Ammon's horn (tissue), 1 donor: ENCODE measurements around the gene RUNDC1.

Experiments used
- DNase-seq: peaks from one replicate; pipeline ENCODE4 v3.0.0-alpha.2; 2016; ENCODE audit warnings: low spot score

Gene RUNDC1

DNA sequence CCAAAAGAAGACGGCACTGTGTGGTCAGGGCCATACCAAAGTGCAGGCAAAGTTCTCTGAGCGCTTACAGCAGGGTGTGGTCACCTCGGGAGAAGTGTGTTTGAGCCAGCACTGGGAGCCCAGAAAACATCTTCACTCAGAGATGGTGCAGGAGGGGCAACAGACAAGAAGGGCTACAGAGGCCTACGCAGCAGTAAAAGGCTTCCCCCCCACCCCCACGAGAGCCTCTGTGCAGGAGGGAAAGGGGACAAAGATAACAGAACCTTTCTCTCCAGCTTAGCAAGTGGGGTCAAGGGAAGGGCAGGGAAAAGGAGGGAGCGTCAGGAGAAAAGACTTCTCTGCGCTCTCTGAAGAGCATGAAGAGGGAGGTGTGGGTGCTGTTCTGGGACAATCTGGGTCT lies 39.1 kb downstream of the RUNDC1 start:
- no peak for DNase-seq

DNA sequence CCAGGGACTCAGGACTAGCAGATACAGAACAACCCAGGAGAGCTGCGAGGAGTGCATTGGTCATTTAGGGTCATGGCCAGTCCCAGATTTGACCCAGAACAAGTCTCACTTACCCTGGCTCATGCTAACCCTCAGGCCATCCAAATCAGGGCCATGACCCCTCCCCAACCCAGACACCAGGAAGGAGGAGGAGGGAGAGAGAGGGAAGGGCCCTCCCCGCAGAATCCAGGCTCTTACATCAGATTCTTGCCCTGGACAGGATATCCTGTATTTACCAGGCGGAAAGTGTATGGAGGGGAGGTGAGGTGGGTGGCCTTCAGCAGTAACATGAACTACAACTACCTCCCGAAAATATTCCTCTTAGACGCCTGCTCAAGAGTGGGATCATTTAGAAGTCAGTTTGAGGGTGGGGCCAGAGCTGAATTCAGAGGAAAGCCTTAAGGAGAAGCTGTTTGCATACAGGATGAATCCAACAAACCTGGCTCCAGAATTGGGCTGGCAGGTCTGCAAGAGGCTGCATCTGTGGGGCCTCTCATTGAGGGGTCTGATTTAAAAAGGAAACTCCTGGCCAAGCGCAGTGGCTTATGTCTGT lies 39.8 kb downstream of the RUNDC1 start:
- DNase-seq: no peak

DNA sequence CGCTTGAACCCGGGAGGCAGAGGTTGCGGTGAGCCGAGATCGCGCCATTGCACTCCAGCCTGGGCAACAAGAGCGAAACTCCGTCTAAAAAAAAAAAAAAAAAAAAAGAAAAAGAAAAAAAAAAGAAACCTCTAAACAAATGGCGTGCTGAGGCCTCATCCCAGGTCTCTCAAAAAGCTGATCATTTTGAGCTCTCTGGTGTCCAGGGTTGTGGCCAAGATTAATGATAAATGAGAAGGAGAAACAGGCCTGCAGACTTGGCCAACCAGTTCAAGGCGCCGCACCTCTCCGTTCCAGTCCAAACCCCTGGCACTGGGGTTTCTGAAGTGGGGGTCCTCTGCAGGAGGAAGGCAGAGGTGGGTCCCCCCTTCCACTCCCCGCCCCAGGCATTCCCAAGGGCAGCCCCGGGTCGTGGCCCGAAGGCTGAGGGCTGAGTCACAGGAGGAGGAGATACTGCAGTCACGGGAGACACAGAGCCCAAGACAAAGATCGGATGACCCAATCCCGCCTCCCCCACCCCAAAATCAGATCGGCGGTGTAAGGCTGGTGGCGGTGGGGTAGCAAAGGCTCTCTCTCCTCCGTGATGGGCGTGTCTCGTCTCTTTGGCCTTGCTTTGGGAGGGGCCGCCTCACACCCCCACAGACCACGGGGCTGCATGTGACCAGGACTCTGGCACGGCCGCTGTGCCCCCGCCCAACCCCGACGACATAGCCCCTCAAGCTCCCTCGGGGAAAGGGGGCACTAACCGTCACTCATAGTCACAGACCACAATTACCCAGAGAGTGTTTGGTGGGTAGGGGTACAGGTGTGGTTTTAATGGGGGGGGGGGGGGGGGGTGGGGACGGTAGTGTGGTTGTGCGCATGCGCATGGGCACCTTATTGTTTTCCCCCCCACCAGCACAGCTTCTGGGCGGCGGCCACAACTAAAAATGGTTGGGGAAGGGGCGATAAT lies 40.7 kb downstream of the RUNDC1 start:
- peak; percentile 48 for DNase-seq

DNA sequence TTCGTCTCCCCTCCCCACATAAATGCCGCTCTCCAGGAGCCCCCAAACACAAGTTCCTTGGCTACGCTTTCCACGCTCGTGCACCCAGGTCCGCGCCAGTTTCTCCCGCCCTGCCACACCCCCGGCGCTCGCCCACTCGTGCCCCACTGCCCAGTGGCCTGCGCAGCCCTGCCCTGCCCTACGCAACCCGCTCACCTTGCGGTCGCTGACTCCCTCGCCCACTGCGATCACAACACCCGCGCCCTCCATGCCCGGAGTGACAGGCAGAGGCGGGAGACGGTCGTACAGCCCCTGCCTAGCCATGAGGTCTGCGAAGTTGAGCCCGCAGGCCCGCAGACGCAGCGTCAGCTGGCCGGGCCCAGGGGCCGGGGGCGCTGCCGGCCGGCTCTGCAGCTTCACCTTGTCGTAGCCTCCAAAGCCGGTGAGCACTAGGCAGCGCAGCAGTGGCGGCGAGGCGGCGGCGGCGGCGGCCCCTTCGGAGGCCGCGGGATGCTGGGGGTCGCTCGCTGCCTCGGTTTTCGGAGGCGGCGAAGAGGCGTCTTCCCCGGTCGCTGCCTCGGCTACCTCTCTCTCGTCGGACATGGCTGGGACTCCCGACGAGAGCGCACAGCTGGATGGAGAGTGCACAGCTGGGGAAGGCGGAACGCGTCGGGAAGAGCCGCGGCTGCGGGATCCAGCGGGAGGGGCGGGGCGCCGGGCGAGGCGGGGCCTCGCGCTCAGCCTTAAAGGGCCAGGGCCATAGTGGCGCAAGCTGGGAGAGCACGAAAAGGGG lies 41.6 kb downstream of the RUNDC1 start, which contains the start of gene VAT1:
Gene VAT1 (minus strand): TSS at position 645 of the 772 bp plus-strand sequence. CDS start 63 bp downstream, at position 582.
- peak; percentile 81 for DNase-seq

DNA sequence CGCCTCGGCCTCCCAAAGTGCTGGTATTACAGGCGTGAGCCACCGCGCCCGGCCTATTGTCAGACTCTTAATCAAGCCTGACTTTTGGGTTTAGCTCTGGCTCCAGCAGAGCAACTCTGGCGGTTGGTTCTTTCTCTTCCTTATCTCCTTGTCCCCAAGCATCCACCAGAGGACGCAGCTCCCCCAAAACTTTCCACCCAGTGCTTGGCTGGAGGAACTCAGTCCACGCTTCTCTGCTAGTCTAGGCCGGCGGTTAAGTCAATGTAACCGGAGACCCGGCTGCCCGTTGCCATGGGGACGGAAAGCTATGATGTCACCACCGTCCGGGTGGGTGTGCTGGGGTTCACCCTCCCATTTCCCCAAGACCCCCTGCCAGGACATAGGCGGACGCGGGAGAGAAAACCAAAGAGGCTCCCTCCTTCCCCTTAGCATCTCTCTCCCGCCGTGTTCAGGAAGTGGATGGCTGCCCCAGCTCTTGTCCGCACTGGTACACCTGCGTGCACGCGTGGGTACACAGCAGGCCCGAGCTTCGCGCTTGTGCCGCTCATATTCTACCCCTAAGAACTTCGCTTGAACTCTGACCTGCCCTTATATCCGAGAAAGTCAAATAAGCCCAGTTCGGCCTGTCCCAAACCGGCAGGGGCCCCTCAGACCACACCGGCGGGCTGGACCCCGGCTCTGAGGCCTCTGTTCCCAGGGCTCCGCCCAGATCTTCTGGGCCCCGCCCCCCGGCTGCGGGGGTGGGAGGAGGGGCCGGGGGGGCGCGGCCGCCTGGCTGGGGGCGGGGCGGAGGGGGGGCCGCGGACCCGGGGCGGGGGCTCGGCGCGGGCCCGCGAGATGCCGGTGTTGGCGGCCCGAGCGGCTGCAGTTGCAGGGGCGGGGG lies 44.3 kb downstream of the RUNDC1 start, which contains the start of gene RND2:
Gene RND2 (plus strand): TSS at position 825 of the 883 bp plus-strand sequence. CDS start 117 bp downstream, outside the sequence.
- DNase-seq: peak; percentile 95

DNA sequence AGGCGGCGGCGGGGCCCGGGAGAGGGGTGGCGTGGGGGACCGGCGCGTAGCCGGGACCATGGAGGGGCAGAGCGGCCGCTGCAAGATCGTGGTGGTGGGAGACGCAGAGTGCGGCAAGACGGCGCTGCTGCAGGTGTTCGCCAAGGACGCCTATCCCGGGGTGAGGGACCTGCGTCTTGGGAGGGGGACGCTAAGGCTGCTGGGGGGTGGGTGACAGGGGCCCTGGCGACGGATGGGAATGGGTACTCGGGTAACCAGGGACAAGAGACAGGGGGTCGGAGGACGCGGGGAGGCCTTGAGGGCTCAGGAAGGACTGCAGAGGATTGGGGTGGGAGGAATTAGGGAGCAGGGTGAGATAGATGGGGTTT lies 44.9 kb downstream of the RUNDC1 start:
- DNase-seq: no peak

DNA sequence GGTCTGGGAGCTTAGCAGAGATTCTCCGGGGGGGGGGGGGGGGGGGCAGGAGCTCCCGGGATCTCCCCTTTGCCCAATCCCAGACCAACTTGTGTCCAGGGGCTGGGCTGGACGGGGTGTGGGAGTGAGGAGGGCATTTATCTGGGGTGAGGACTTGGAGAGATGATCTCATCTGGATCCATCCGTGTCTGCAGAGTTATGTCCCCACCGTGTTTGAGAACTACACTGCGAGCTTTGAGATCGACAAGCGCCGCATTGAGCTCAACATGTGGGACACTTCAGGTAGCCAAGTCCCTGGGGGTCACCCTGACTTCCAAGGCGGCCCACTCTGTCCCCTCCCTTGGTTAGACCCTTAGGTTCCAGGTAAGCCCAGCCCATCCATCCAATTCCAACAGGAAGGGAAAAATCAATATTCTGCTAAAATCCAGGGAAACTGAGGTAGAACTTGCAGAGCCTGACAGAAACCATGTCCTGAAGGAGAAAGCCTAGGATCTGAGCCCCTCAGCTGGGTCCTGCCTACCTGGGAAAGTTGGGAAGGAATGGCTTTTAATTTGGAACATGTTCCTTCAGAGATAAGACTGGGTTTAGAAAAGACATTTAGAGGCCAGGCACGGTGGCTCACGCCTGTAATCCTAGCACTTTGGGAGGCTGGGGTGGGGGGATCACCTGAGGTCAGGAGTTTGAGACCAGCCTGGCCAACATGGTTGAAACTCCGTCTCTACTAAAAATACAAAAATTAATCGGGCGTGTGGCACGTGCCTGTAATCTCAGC lies 45.6 kb downstream of the RUNDC1 start:
- DNase-seq: no peak

DNA sequence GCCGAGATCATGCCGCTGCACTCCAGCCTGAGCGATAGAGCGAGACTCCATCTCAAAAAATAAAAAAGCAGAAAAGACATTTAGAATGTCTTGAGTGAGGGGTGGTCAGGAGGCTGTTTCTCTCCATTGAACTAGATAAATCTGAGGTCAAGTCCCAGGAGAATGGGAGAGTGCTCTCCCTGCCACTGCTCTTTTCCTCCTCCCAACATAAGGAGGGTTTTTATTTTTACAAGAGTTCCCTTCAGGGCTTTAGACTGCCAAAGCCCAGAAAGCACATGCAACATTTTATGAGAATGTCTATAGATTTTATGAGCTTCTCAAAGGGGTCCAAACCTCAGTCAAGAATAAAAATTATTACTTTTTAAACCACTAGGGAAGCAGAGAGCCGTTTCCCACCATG lies 46.2 kb downstream of the RUNDC1 start:
- no peak for DNase-seq

DNA sequence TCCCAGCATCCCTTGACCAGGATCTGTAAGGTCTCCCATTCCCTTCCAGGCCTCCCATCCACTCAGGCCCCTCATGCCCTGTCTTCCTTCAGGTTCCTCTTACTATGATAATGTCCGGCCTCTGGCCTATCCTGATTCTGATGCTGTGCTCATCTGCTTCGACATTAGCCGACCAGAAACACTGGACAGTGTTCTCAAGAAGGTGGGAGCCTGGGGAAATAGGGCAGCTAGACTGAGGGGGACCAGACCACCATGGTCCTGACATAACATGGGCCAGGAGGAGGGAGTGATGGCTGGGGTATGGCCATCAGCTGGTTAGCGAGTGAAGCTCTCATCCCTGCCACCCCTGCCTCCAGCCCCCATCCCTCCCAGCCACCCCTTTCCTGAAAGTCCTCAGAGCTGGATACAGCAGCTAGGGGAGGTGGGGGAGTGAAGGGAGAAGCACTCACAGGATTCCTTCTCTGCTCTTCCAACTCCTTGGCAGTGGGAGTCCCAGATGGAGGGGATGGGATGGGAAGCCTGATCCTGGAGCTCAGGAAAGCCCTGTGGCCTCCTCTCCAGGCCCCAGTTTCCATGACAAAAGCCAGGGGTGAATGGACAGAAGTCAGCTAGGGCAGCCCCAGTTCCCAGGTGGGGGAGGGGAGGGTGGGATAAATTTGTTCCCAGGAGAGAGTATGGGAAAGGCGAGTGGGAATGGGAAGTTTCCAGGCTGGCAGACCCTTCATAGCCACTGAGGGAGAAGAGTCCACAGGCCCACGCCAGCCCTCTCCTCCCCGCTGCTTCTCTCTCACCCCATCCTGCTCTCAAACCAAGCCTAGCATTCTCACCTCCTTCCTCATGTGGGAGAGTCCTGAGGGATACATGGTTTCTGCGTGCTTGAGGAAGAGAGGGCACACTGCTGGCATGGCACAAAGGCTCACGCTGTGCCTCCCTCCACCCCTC lies 47.0 kb downstream of the RUNDC1 start:
- no peak for DNase-seq

DNA sequence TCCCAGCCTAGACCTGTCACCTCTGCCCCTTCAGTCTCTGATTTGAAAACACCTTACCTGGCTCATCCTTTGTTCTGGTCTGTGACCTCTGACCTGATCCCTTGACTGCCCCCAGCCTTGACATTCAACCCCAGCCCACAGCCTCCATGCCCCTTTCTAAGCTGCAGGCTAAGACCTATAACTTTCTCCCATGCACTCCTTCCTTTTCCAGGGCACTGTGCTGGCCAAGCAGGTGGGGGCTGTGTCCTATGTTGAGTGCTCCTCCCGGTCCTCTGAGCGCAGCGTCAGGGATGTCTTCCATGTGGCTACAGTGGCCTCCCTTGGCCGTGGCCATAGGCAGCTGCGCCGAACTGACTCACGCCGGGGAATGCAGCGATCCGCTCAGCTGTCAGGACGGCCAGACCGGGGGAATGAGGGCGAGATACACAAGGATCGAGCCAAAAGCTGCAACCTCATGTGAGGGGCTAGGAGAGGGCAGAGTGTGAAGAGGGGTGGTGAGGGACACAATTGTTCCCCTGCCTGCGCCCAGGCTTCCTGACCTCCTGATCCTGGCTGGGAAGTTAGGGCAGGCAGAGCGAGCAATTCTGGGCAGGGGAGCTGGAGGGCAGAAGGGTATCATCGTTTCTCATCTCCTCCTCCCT lies 48.0 kb downstream of the RUNDC1 start:
- no peak for DNase-seq

DNA sequence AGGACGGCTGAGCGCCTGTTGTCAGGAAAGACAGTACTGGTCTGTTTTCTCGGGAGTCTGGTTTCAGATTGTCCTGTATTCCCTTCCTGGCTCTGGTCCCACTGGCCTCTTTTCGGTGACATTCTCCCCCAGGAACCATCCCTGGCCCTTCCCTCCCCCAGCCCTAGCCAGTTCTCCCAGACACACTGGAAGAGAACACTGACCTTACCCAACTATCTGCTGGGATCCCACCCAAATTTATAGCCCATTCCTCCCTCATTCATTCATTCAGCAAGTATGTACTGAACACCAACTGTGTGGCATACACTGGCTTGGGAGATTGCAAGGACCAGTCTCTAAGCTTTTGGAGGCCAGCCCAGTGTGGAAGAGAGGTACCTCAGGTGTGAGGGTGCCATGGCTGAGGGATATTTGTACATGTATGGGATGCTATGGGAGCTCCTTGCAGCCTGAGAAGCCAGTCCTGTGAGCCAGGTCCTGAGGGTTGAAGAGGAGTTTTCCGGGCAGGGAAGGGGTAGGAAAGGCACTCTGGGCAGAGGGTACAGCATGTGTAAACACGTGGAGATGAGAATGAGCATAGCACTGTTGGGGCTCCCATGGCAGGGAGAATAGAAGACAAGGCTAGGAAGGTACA lies 49.9 kb downstream of the RUNDC1 start:
- peak; percentile 35 for DNase-seq

DNA sequence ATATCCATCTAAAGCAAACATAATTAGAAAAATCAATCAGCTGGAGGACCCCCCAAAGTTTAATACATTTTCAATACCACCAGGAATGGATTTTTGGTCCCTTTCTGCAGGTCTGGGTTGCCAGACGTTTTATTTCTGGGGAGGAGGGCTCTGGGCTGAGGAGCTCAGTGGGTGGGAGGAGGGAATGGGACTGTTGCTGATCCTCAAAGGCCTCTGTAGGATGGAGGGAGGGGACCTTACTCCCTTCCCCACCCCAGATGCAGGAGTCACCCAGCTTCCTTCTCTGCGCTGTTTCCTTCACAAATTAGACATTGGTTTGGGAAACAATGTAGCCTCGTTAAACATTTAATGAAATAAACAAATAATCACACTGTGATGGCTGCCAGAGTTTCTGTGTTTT lies 51.3 kb downstream of the RUNDC1 start:
- no peak for DNase-seq

DNA sequence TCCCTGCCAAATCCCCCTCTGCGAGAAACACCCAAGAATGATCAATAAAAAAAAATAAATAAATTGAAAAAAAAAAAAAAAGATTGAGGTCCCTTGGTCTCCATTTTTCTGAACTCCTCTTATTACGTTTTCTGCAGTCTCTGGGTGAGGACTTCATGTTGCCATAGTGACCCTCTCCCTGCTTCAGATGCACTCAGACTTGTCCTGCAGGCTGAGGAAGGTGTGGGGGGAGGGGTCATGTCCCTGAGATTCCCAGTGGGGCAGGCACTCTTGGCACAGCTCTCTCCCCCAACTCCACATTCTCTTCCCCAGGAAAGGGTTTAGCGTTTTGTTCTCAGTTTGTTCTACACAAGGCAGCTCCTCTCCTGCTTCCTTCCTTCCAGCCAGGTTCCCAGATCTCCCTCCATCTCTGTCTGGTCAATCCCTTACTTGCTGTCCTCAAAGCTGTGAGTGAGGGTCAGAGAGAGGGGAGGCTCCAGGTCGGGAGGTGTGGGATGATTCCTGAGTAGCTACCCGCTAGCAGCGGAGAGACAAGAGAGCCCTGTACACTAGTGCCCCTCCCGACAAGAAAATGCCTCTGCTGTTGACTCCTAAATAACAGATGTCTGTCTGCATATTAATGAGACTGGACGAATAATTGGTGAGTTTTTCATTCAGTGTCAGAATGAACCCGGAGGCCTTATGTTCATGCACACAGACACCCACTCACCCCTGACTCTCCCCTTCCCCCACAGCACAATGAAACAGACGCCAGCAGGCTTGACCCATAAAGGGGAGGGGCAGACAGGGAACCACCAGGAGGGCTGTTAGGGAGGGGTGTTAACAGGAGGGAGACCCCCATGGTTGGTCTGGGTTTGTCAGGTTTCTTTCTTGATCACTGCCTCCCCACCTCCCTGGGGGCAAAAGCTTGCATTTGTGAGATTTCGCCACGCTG lies 53.9 kb downstream of the RUNDC1 start:
- DNase-seq: peak; percentile 54

DNA sequence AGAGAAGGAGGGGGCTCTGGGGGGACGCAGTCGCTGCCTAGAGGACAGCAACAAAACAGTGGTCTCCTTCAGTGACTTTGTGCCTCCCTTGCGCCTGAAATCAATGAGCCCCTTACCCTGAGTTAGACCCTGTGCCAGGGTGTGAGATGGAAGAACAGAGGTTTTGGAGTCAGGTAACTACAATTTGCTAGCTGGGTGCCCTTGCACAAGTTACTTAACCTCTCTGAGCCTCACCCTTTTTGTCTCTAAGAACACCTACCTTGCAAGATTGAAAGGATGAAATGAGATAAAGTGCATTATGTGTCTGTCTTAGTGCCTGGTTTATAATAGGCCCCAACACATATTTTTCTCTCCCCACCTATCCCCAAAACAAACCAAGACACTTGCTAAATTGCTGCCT lies 54.5 kb downstream of the RUNDC1 start:
- no peak for DNase-seq

DNA sequence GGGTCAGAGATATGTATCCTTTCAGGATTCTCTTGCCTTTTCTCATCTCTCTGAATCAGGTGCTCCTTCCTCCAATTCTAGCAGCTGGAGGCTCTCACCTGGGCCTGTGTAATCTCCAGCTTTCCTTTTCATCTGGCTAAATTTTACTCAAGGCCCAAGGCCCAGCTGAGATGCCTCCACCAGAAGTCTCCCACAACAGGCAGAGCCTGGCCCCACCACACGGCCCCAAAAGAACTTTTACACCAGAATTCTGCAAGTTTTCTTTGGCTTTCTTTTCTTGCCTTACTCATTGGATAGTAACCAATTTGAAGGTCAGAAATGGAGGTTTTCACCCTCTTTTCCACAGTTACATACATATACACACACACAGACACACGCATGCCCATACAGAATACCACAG lies 59.3 kb downstream of the RUNDC1 start:
- DNase-seq: no peak

DNA sequence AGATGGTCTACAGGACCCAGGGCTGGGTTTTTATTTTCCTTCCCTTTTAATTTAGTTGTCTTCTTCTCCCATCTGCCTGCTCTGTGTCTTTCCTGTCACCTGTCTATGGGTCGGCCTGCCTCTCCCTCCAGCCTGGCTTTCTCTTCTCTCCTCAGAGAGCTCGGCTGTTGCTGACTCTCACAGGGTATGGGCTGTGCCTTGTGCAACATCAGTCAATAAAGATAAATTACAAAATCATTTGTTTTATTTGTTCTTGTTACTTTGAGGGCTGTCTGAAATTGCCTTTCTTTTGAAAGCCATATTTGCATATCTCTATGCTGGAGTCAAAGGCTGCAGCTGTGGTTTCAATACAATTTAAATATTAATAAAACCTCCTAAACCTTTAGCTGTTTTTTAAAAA lies 60.3 kb downstream of the RUNDC1 start:
- no peak for DNase-seq

DNA sequence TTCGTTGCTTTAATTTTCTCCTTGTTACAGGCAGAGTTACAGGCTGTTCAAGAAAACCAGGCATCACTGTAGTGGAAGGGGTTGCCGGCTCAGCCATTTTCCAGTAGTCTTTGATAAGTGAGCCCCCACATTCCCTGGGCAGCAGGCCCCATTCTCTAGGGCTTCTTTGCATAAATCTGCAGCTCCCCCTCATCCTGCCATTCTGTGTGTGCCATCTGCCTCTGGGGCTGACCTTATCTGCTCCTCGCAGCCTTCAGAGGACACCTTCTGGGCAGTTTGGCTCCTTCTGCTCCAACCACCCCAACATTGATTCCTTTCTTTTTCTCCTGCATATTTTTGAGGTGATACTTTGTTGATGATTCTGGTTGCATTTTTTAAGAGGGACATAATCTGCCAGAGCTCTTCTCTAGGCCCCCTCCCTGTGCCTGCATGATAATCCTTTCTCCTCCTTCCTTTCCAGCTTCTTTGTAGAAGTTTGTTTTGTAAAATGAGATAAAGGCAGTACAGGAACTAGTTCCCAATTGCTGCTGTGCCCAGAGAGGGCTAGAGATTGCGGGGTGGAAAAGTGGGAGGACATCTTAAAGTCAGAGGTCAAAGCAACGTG lies 61.8 kb downstream of the RUNDC1 start:
- DNase-seq: no peak
